ENCODE measurements around the gene PCGF1. TPM values are rescaled to one million over a fixed set of nuclear protein-coding genes. Genes with fewer than 3 reads are reported as not detected.
A peak's percentile ranks its signal among the peaks of the same experiment; 100 is the strongest.

The PCGF1 gene
- total and polyA plus RNA-seq, 2 of the 13 experiments (the other 11 are each of a cell fraction or from before 2014, with no cell fraction given) = 20.4 to 22.6 TPM

GRCh38 chr2:74457549-74458131 lies 49.9 kb downstream of the PCGF1 start (continued):
- TF ChIP-seq MAZ (IDR thresholded peaks at IDR 0.05; ENCODE audit: borderline replicate concordance, low read depth, low read length) = peak; percentile 3; the same call in 1 of the 2 replicates
- TF ChIP-seq MAZ (CRISPR knock-in tag; IDR thresholded peaks at IDR 0.05; ENCODE audit: low read depth) = no peak; the same call in 1 of the 2 replicates
- no peak for TF ChIP-seq ZNF878 (CRISPR knock-in tag; IDR thresholded peaks at IDR 0.05)
- no peak for TF ChIP-seq GFI1 (CRISPR knock-in tag; IDR thresholded peaks at IDR 0.05; ENCODE audit: borderline replicate concordance)
- peak; percentile 50; the same call in 1 of the 2 replicates for TF ChIP-seq ZNF547 (CRISPR knock-in tag; IDR thresholded peaks at IDR 0.05)
- peak; percentile 24; the same call in 1 of the 2 replicates for TF ChIP-seq BCL6 (CRISPR knock-in tag; IDR thresholded peaks at IDR 0.05)
- 0 out of 2 replicates have a peak, but pooled peaks have one; percentile 1 for TF ChIP-seq KDM4B (CRISPR knock-in tag; IDR thresholded peaks at IDR 0.05)
- no peak for TF ChIP-seq HMGA1 (CRISPR knock-in tag; conservative IDR thresholded peaks at IDR 0.05)
- TF ChIP-seq TARDBP (CRISPR knock-in tag; IDR thresholded peaks at IDR 0.05) = peak; percentile 92
- no peak for TF ChIP-seq ZUFSP (CRISPR knock-in tag; IDR thresholded peaks at IDR 0.05; ENCODE audit: borderline replicate concordance)
- TF ChIP-seq ZNF619 (CRISPR knock-in tag; IDR thresholded peaks at IDR 0.05) = no peak
- no peak for TF ChIP-seq SMAD1 (CRISPR knock-in tag; IDR thresholded peaks at IDR 0.05; ENCODE audit: borderline replicate concordance, low read depth)
- TF ChIP-seq YEATS4 (CRISPR knock-in tag; IDR thresholded peaks at IDR 0.05; ENCODE audit: borderline replicate concordance) = peak; percentile 82
- peak; percentile 87 for TF ChIP-seq ZNF281 (CRISPR knock-in tag; IDR thresholded peaks at IDR 0.05; ENCODE audit: borderline replicate concordance)
- no peak; the same call in 1 of the 2 replicates for TF ChIP-seq RXRA (CRISPR knock-in tag; IDR thresholded peaks at IDR 0.05)
- peak; percentile 82; the same call in 1 of the 2 replicates for TF ChIP-seq MEIS1 (CRISPR knock-in tag; IDR thresholded peaks at IDR 0.05; ENCODE audit: borderline replicate concordance)
- TF ChIP-seq ARNT (IDR thresholded peaks at IDR 0.05) = no peak
- TF ChIP-seq KDM6A (CRISPR knock-in tag; IDR thresholded peaks at IDR 0.05; ENCODE audit: low read depth) = no peak
- 0 out of 2 replicates have a peak, but pooled peaks have one; percentile 15 for TF ChIP-seq ZNF615 (CRISPR knock-in tag; IDR thresholded peaks at IDR 0.05; ENCODE audit: borderline replicate concordance)
- no peak for TF ChIP-seq RFX3 (CRISPR knock-in tag; IDR thresholded peaks at IDR 0.05)
- TF ChIP-seq SIN3A (IDR thresholded peaks at IDR 0.05; ENCODE audit: borderline replicate concordance, low read depth, low read length) = peak; percentile 43; the same call in 1 of the 2 replicates
- TF ChIP-seq ONECUT2 (CRISPR knock-in tag; IDR thresholded peaks at IDR 0.05) = 0 out of 2 replicates have a peak, but pooled peaks have one; percentile 40
- TF ChIP-seq ZNF660 (CRISPR knock-in tag; IDR thresholded peaks at IDR 0.05; ENCODE audit: borderline replicate concordance, low read depth) = no peak
- peak; percentile 11; the same call in 1 of the 2 replicates for TF ChIP-seq ZNF337 (CRISPR knock-in tag; IDR thresholded peaks at IDR 0.05; ENCODE audit: borderline replicate concordance, low read depth)
- TF ChIP-seq IRF9 (CRISPR knock-in tag; IDR thresholded peaks at IDR 0.05; ENCODE audit: borderline replicate concordance) = peak; percentile 74; the same call in 1 of the 2 replicates
- no peak for TF ChIP-seq ADNP (CRISPR knock-in tag; IDR thresholded peaks at IDR 0.05)
- no peak for TF ChIP-seq IKZF1 (IDR thresholded peaks at IDR 0.05)
